Spleen (tissue), 11 donors: ENCODE measurements around the gene LRFN2. TPM values are rescaled to one million over a fixed set of nuclear protein-coding genes. Genes with fewer than 3 reads are reported as not detected.

Experiments used
- DNase-seq: peaks from one replicate; pipeline ENCODE4 v3.0.0-alpha.2; 2020
- H3K27ac ChIP-seq, 8 donors: fragments of 200-600 bp; sonication (generic) in 7 of 8; 1 replicate in 4 of 8; 2 replicates in 4 of 8; pipeline versions ENCODE4 v1.5.0 to v1.8.0; 2016 to 2021; ENCODE audit warnings: inconsistent platforms in 4 of 8, mild to moderate bottlenecking in 4 of 8, moderate library complexity in 1 of 8
- H3K27me3 ChIP-seq, 7 donors: fragments of 200-600 bp; sonication (generic) in 6 of 7; replicated peaks in 1 of 7; 1 replicate in 4 of 7; 2 replicates in 3 of 7; pipeline versions ENCODE4 v1.5.0 to v1.8.0; 2016 to 2021; ENCODE audit warnings: inconsistent platforms in 3 of 7, mild to moderate bottlenecking in 1 of 7
- H3K36me3 ChIP-seq, 6 donors: fragments of 200-600 bp; sonication (generic) in 5 of 6; 1 replicate in 4 of 6; 2 replicates in 2 of 6; pipeline versions ENCODE4 v1.5.0 to v1.8.0; 2016 to 2021; ENCODE audit warnings: inconsistent platforms in 2 of 6
- H3K4me1 ChIP-seq, 6 donors: fragments of 200-600 bp; sonication (generic) in 5 of 6; 1 replicate in 3 of 6; 2 replicates in 3 of 6; pipeline versions ENCODE4 v1.5.0 to v1.8.0; 2016 to 2021; ENCODE audit warnings: inconsistent platforms in 3 of 6
- H3K4me3 ChIP-seq, 8 donors: fragments of 200-600 bp; sonication (generic) in 7 of 8; 1 replicate in 4 of 8; 2 replicates in 4 of 8; pipeline versions ENCODE4 v1.5.0 to v1.8.0; 2016 to 2021; ENCODE audit warnings: inconsistent platforms in 4 of 8, mild to moderate bottlenecking in 4 of 8, moderate library complexity in 2 of 8
- H3K9me3 ChIP-seq, 8 donors: fragments of 200-600 bp; sonication (generic) in 7 of 8; 1 replicate in 4 of 8; 2 replicates in 4 of 8; pipeline versions ENCODE4 v1.5.0 to v1.8.0; 2016 to 2021; ENCODE audit warnings: inconsistent platforms in 4 of 8
- CTCF ChIP-seq, 11 experiments: fragments of 200-600 bp in 7 of 11; fragments of 450-650 bp in 4 of 11; sonication (generic) in 4 of 11; IDR thresholded peaks in 8 of 11; conservative IDR thresholded peaks in 3 of 11; 1 replicate in 7 of 11; 2 replicates in 4 of 11; pipeline versions ENCODE4 v1.4.0 to v1.8.0; 2016 to 2021; ENCODE audit warnings: antibody characterized with exemption in 11 of 11, inconsistent platforms in 4 of 11, mild to moderate bottlenecking in 1 of 11
- POLR2A ChIP-seq, 3 donors: fragments of 450-650 bp; IDR thresholded peaks; one replicate each; pipeline ENCODE4 v1.5.1; 2017; ENCODE audit warnings: antibody characterized with exemption in 3 of 3, mild to moderate bottlenecking in 1 of 3
- POLR2AphosphoS5 ChIP-seq, 3 donors: sonication (generic); formaldehyde crosslinking; IDR thresholded peaks; one replicate each; pipeline ENCODE4 v1.5.1; 2017; ENCODE audit warnings: antibody characterized with exemption in 3 of 3
- WGBS, 5 donors: extraction: QIAGEN DNeasy Blood & Tissue Kit in 3 of 5; methylation state at CpG; one replicate each; pipeline versions ENCODE4 v1.1.5 to v1.1.7; 2013 to 2018; 5-methylcytosine and 5-hydroxymethylcytosine counted together
- intact Hi-C: fragments of 100-400 bp; cut with DNase I; formaldehyde crosslinking; loops from one replicate; pipeline ENCODE4 v1.15.0; 2023; ENCODE audit warnings: low total_unique reads
- polyA plus RNA-seq, 3 donors: library from polyadenylated mRNA; stranded (reverse); fragments of 200-250 nt; gene quantifications; one replicate each; pipeline ENCODE4 v1.2.1, GENCODE V29; 2013
- total RNA-seq, 7 donors: library from RNA; depleted of rRNA in 3 of 7; stranded (reverse); fragments of >200 nt in 3 of 7; fragmentation: NEBNext Ultra II Directional in 4 of 7; extraction: Animal tissue kit (Norgen Biotek cat#: 25700) in 4 of 7; gene quantifications; one replicate each; pipeline versions ENCODE4 v1.1.0 to v1.2.1, GENCODE V29; 2016 to 2021
- donor health status: healthy with polysubstance abuse.
- donor health status: DM: no; HTN: no; CAD: no; lungs with moderate emphysema.
- donor health status: DM: no; HTN: no; CAD: no.
- donor health status: Bipolar disorder and iron deficiency.
- donor health status: healthy.
- donor health status: DM: no; HTN: no; CAD: no.
- donor health status: DM: yes; HTN: yes; CAD: no.

Gene LRFN2
- total and polyA plus RNA-seq, 10 donors = 0.05 to 6.0 (median 1.3) TPM

GRCh38 chr6:40419946-40420728 lies 167.0 kb downstream of the LRFN2 start:
- Histone ChIP-seq H3K36me3 (no peaks in the 10 kb centered on the region), H3K27me3 (no peaks in the 10 kb centered on the region), H3K9me3 (no peaks in the 10 kb centered on the region), H3K27ac (no peak overlapping the region), H3K4me3 (no peak overlapping the region), H3K4me1 (no peaks in the 10 kb centered on the region)
- TF ChIP-seq POLR2AphosphoS5 (IDR thresholded peaks at IDR 0.05) = no peak
- TF ChIP-seq POLR2A (IDR thresholded peaks at IDR 0.05) = no peak
- no peak for TF ChIP-seq CTCF (IDR thresholded peaks at IDR 0.05 in 8 of 11, conservative IDR thresholded peaks at IDR 0.05 in 3 of 11)
- WGBS, 5 donors = 75 to 92% (median 83%) methylated on average over 17 of the region's 17 CpGs
- intact Hi-C loops = no loop called here
- no peak for DNase-seq

- no peak for DNase-seq
- H3K4me3 ChIP-seq = no peak overlapping the region
- H3K27ac ChIP-seq = no peak overlapping the region
- H3K9me3 ChIP-seq = no peaks in the 10 kb centered on the region
- intact Hi-C loops = no loop called here
- no peaks in the 10 kb centered on the region for H3K27me3 ChIP-seq
- no peaks in the 10 kb centered on the region for H3K36me3 ChIP-seq
- TF ChIP-seq POLR2A (IDR thresholded peaks at IDR 0.05) (no peak), CTCF (IDR thresholded peaks at IDR 0.05 in 8 of 11, conservative IDR thresholded peaks at IDR 0.05 in 3 of 11) (no peak), POLR2AphosphoS5 (IDR thresholded peaks at IDR 0.05) (no peak)
- 80 to 95% (median 90%) methylated on average over 1 of the region's 1 CpG for WGBS, 5 donors
- H3K4me1 ChIP-seq = no peaks in the 10 kb centered on the region
These were observed 167.8 kb downstream of the LRFN2 start for GRCh38 chr6:40419377-40419776.

GRCh38 chr6:40417031-40417430 lies 170.1 kb downstream of the LRFN2 start:
- intact Hi-C loops = no loop called here
- H3K4me3 ChIP-seq = no peak overlapping the region
- H3K36me3 ChIP-seq = no peaks in the 10 kb centered on the region
- H3K27ac ChIP-seq = no peak overlapping the region
- WGBS, 5 donors = 92 to 95% (median 93%) methylated on average over 8 to 9 of the region's 9 CpGs
- H3K4me1 ChIP-seq = no peaks in the 10 kb centered on the region
- DNase-seq = no peak
- TF ChIP-seq POLR2AphosphoS5 (IDR thresholded peaks at IDR 0.05) (no peak), POLR2A (IDR thresholded peaks at IDR 0.05) (no peak)
- no peaks in the 10 kb centered on the region for H3K9me3 ChIP-seq
- no peaks in the 10 kb centered on the region for H3K27me3 ChIP-seq

GRCh38 chr6:40414617-40415016 lies 172.5 kb downstream of the LRFN2 start:
- H3K36me3 ChIP-seq = no peaks in the 10 kb centered on the region
- no peaks in the 10 kb centered on the region for H3K4me1 ChIP-seq
- TF ChIP-seq CTCF (IDR thresholded peaks at IDR 0.05 in 8 of 11, conservative IDR thresholded peaks at IDR 0.05 in 3 of 11) (no peak), POLR2A (IDR thresholded peaks at IDR 0.05) (no peak), POLR2AphosphoS5 (IDR thresholded peaks at IDR 0.05) (no peak)
- no peaks in the 10 kb centered on the region for H3K27me3 ChIP-seq
- no peak overlapping the region for H3K27ac ChIP-seq
- intact Hi-C loops = no loop called here
- no peaks in the 10 kb centered on the region for H3K9me3 ChIP-seq
- 83 to 92% (median 86%) methylated on average over 6 of the region's 6 CpGs for WGBS, 5 donors
- DNase-seq = no peak
- H3K4me3 ChIP-seq = no peak overlapping the region
